Urothelium cell line (cell line): ENCODE results near the gene KRTAP10-1.
"Not testable (repeated sequence)": the region's sequence is repeated elsewhere in the genome, so short reads cannot be mapped to it uniquely, and the experiment has no call there.

Source experiments
- DNase-seq: peaks from one replicate; pipeline ENCODE4 v3.0.0; 2011; ENCODE audit warnings: low spot score, mixed read lengths
- FAIRE-seq: peaks from 2 replicates; lab custom pipeline; 2011; peaks lifted over from hg19 to GRCh38; lab: Jason Lieb, UNC

The KRTAP10-1 gene

GRCh38 chr21:44507673-44508425 lies 32.1 kb downstream of the KRTAP10-1 start:
- no peak for FAIRE-seq
- no peak for DNase-seq

DNA sequence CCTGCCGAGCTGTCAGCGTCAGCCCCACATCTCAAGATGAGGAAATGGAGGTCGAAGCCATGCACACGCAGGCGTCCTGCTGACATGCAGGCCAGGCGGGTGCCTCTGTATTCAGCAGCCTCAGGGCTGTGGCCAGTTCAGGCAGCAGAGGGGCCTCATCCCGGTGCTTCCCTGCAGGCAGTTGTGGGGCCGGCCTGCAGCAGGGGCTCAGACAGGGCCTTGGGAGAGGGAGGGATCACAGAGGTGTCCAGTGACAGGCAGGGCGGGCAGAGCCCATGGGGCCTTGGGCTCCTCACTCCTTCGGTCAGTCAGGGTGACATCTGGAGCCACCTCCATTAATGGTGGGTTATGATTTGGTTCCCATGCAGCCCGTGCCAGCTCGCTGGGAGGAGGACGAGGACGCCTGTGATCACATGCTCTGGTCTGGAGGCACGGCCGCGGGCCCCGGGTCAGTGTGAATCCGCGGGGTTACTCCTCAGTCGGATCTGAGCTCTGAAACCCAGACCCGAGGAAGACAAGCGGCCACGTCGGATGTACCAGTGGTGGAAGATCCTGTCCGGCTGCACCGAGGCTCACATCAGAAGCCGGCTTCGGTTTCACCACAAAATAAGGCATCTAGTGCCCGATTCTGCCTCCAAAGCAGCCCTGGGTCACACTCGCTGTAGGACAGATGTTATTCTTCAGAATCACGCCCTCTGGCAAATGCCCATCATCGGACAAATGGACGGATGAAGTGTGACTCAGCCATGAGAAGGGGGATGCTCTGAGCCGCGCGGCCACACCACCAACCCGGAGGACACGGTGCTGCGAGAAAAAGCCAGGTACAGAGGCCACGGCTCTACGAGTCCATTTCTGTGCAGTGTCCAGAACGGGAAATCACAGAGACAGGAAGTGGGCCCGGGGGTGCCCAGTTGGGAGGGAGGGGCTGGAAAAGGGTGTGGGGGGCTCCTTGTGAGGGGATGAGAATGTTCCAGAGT lies 33.4 kb downstream of the KRTAP10-1 start:
- FAIRE-seq (no peak), DNase-seq (no peak)

DNA sequence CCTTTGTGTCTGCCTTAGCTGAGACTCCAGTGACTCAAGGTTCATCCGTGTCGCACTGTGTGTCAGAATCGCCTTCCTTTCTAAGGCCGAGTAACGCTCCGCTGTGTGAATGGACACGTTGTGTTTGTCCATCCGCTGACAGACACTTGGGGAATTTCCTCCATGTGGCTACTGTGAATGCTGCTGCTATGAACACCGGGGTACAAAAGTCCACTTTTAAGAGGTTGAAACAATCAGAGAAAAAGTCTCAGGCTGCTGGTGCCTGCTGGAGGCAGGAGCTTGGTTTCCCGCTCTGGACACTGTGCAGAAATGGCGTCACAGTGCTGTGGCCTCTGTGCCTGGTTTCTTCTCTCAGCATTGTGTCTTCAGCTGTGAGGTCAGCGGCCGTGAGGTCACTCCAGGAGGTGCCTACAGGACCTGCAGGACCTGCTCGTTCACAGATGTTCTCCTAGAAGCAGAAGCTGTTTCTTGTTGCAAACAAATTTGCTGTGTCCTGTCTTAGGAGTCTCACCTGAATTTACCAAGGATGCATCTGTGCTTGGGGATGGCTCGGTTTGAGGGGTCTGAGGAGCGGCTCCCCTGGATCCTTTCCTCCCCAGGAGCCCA lies 34.2 kb downstream of the KRTAP10-1 start:
- FAIRE-seq, result no peak
- no peak for DNase-seq

- DNase-seq (no peak), FAIRE-seq (no peak)
Observed at GRCh38 chr21:44503901-44504399, 36.0 kb downstream of the KRTAP10-1 start.

- FAIRE-seq, DNase-seq: not testable (repeated sequence)
Observed at GRCh38 chr21:44503006-44503889, 36.7 kb downstream of the KRTAP10-1 start.

GRCh38 chr21:44502171-44502958 lies 37.6 kb downstream of the KRTAP10-1 start:
- no peak for DNase-seq
- no peak for FAIRE-seq

GRCh38 chr21:44500111-44500510 lies 39.9 kb downstream of the KRTAP10-1 start:
- DNase-seq, result no peak

DNA sequence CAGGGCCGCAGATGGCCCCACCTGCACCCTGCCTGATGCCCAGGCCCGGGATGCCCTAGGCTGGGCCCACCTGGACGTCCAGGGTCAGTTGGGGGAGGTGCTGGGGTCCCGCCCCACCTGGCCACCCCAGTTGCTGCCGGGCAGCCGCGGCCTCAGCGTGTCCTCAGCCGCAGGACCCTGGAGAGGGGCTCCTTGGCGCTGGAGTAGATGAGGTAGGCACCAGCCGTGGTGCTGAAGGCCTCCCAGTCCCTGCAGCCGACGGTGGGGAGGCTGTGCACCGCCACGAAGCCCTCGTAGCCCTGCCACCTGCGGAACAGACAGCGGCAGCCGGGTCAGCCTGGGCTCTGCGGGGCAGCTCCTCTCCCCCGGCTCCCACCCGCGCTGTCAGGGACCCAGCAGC lies 40.4 kb downstream of the KRTAP10-1 start:
- FAIRE-seq, result no peak
- DNase-seq, result no peak

More at GRCh38 chr21:44500111-44500510, 39.9 kb downstream of the KRTAP10-1 start:
- FAIRE-seq, result no peak

DNA sequence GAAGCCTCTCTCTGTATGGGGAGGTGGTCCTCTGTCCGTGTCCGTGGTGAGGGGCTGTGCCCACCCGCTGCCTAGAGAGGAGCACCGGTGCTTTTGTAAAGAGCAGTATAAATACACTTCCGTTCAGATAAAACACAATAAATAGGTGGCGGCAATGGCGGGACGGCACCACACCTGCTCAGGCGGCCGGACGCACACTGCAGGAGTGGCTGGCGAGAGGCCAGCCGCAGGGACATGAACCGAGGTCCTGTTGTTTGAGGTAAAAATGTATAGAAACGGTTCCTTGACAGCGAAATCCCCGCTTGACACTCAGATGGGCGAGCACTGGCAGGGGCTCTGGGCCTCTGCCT lies 40.8 kb downstream of the KRTAP10-1 start:
- DNase-seq (no peak), FAIRE-seq (no peak)

DNA sequence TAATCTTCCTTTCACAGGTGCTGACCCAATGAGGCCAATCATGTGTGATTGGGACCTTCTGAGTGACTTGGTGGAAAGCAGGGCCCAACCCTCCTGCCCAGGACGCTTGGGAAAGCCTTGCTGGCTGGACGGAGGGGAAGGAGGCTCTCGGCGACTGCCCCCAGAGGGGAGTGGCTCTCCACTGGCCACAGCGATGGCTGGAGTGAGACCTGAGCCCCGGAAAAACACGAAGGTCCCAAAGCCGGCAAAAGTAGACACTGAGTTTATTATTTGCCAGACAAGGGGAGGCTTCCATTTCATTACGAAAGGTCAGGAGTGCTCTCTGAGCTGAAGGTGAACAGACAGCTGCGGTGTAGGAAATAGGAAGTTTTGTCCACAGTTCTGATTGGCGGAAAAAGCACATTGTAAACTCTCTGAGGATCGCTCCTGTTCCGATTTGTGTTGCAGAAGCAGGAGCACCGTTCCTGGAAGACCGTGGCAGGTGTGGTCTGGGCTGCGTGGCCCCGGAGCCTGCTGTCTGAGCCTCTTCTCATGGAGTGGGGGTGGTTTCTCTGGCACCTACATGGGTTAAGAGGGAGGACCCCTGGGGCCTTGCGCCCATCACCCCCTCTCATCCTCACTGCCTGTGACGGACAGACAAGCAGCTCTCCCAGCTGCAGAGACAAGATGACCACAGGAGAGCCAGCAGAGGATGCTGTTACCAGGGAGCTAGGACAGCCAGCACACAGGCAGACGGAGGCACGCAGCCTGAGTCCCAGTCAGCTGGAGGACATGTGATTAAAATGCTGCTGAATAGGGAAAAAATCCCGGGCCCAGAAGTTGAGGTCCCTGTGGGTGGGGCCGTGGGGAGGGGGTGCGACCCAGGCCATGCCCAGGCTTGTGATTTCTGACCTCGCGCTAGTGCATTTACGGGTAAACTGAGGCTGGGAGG lies 41.5 kb downstream of the KRTAP10-1 start:
- DNase-seq (no peak), FAIRE-seq (no peak)

- FAIRE-seq, result no peak
Observed at GRCh38 chr21:44497703-44498126, 42.3 kb downstream of the KRTAP10-1 start.

DNA sequence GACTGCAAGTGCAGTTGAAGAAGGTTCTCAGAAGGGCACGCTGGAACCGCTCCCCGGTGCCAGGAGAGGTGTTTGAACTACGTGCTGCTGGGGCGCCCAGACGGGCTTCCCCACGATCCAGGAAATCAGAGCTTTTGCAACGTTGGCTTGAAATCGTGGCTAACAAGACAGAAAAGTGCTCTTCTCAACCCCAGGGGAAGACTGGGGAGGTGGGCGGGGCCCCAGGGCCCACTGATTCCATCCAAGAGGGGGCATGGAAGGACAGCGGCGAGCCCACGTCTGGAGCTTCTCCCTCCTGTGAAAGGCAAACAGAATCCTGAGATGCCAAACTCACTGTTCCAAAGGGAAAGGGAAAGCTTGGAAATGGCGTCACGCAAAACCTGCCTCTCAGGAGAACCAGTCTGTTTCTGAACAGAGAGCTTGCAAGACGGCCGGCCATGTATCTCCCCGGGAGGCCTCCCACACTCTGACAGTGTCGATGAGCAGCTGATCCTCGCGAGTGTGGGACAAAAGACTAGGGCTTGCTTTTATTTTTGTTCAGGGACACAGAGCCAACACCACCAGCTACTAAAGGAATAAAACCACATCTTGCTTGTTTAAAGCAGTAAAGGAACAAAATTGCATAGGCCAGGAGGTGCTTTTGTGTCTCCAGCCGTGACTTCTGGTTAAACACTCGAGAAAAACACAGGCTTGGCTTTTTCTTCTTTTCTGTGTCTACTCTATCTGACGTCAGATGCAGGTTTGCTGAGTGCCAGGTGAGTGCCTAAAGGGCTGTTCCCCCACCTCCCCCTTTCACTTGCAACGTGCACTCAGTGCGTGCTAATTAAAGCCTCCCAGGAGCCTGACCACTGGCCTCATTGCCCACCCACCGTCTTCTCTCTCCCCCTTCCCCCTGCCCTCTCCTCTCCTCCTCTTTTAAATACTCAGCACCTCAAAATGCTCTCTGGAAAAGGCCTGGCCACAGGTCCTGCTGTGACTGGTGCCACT lies 43.1 kb downstream of the KRTAP10-1 start:
- DNase-seq (no peak), FAIRE-seq (no peak)

More at GRCh38 chr21:44497703-44498126, 42.3 kb downstream of the KRTAP10-1 start:
- no peak for DNase-seq

DNA sequence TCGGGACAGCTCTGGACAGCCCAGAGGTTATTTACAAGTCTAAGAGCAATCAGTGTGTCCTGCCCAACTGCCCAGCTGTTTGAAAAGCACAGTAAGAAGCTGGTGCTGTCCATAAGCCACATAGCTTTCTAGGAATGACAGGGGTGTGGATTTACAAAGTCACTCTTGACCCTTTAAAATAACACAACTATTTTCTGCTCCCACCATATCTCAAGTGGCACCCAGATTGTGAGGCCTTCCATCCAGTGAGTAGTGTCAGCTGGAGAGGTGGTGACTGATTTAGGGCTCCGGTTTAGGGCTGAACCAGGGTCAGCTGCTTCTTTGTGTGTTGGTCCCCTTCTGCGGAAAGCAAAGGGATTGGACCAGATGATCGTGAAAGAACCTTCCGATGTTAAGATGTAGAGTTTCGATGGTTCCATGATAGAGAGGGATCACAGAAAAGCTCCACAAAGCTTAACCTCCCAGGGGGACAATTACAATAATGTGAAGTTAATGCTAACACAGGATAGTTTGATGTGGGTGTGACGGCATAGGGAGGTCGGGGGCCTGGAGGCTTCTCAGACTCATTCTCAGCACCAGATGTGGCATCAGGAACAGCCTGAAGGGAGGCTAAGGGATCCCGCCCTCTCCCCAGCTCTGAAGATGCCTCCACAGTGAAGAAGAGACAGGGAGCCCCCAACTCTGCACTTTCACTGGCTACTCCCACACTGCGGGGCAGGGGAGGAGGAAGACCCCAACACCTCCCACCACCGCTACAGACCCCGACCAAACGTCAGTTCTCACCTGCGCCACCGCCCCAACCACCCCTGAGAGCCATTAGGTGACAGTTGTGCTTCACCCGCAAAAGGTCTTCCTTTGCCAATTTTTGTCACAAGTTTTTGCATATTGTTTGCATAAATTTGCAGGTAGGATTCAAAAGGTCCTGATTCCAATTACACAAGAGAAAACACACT lies 44.1 kb downstream of the KRTAP10-1 start:
- FAIRE-seq (no peak), DNase-seq (no peak)

DNA sequence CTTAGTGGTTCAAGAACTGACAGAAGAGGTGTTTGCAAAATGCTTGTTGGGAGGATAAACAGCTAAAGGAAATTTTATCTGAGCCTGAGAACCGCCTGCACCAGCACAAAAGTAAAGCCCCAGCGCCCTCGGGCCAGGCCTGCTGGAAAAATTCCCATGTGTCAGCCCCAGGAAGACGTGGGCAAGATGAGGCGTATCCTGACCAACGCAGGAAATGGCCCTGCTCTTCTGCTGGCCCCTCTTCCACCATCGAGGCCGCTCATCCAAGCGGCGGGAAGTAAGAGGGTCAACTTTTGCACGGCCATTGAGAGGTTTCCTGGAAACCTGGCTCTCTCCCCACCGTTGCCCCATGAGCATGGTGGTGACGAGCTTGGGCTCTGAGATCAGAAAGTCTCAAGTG lies 45.0 kb downstream of the KRTAP10-1 start:
- no peak for FAIRE-seq
- no peak for DNase-seq

GRCh38 chr21:44494418-44494817 lies 45.6 kb downstream of the KRTAP10-1 start:
- no peak for FAIRE-seq
- no peak for DNase-seq
